Skin epidermis (tissue), 12 donors: Measurements from ENCODE around the gene ADGB.
A peak's percentile ranks its signal among the peaks of the same experiment; 100 is the strongest.
"Not testable (repeated sequence)": the region's sequence is repeated elsewhere in the genome, so short reads cannot be mapped to it uniquely, and the experiment has no call there.

ENCODE experiments used
- H3K27ac ChIP-seq, 21 experiments: fragments of 200-600 bp; sonication (generic) in 11 of 21; one replicate each; pipeline ENCODE4 v1.5.0; 2020; ENCODE audit warnings: mild to moderate bottlenecking in 3 of 21, inconsistent platforms in 2 of 21, moderate library complexity in 2 of 21
- H3K4me3 ChIP-seq, 7 experiments: fragments of 200-600 bp; sonication (generic) in 2 of 7; one replicate each; pipeline ENCODE4 v1.5.0; 2020; ENCODE audit warnings: inconsistent platforms in 2 of 7, mild to moderate bottlenecking in 2 of 7, moderate library complexity in 1 of 7

ADGB gene

GRCh38 chr6:146598772-146599405 is at the start of gene ADGB:
TSS of gene ADGB (plus strand) at chr6:146598972. CDS start at chr6:146599041, 69 bp downstream.
- Histone ChIP-seq H3K27ac (peak within 1 kb of the TSS in 1 of 21 experiments; percentile 1), H3K4me3 (peak within 1 kb of the TSS in 6 of 7 experiments; percentile 12 to 36 (median 22))

- H3K27ac ChIP-seq = no peak overlapping the region
- H3K4me3 ChIP-seq = no peak overlapping the region
Measured at GRCh38 chr6:146550911-146551310, 47.9 kb upstream of the ADGB start.

- Histone ChIP-seq H3K4me3 (no peak overlapping the region), H3K27ac (no peak overlapping the region)
Measured at GRCh38 chr6:146551545-146551944, 47.2 kb upstream of the ADGB start.

- no peak overlapping the region for H3K27ac ChIP-seq
- H3K4me3 ChIP-seq = no peak overlapping the region
Measured at GRCh38 chr6:146553377-146554135, 45.2 kb upstream of the ADGB start.

- Histone ChIP-seq H3K4me3 (no peak overlapping the region), H3K27ac (no peak overlapping the region)
Measured at GRCh38 chr6:146560607-146561006, 38.2 kb upstream of the ADGB start.

GRCh38 chr6:146566661-146567060 is 32.1 kb upstream of the ADGB start:
- not testable (repeated sequence) for H3K4me3 ChIP-seq, H3K27ac ChIP-seq

- H3K4me3 ChIP-seq, H3K27ac ChIP-seq: not testable (repeated sequence)
Measured at GRCh38 chr6:146568619-146569018, 30.2 kb upstream of the ADGB start.

- H3K27ac ChIP-seq = no peak overlapping the region
- no peak overlapping the region for H3K4me3 ChIP-seq
Measured at GRCh38 chr6:146574211-146574610, 24.6 kb upstream of the ADGB start.

GRCh38 chr6:146578054-146578453 is 20.7 kb upstream of the ADGB start:
- Histone ChIP-seq H3K4me3 (no peak overlapping the region), H3K27ac (no peak overlapping the region)

- Histone ChIP-seq H3K27ac (no peak overlapping the region), H3K4me3 (no peak overlapping the region)
Measured at GRCh38 chr6:146581968-146582367, 16.8 kb upstream of the ADGB start.

GRCh38 chr6:146582857-146583256 is 15.9 kb upstream of the ADGB start:
- H3K4me3 ChIP-seq = no peak overlapping the region

GRCh38 chr6:146583966-146584365 is 14.8 kb upstream of the ADGB start:
- no peak overlapping the region for H3K4me3 ChIP-seq
- no peak overlapping the region for H3K27ac ChIP-seq

More at GRCh38 chr6:146582857-146583256, 15.9 kb upstream of the ADGB start:
- H3K27ac ChIP-seq = no peak overlapping the region

GRCh38 chr6:146587459-146587858 is 11.3 kb upstream of the ADGB start:
- H3K4me3 ChIP-seq = no peak overlapping the region

GRCh38 chr6:146590492-146590891 is 8.3 kb upstream of the ADGB start:
- Histone ChIP-seq H3K27ac (no peak overlapping the region), H3K4me3 (no peak overlapping the region)

More at GRCh38 chr6:146587459-146587858, 11.3 kb upstream of the ADGB start:
- H3K27ac ChIP-seq = no peak overlapping the region

GRCh38 chr6:146592451-146592850 is 6.3 kb upstream of the ADGB start:
- no peak overlapping the region for H3K27ac ChIP-seq
- H3K4me3 ChIP-seq = no peak overlapping the region

GRCh38 chr6:146593986-146594385 is 4.8 kb upstream of the ADGB start:
- H3K27ac ChIP-seq = peak overlapping the region in 2 of 21 experiments; percentile 18 to 58
- H3K4me3 ChIP-seq = no peak overlapping the region

GRCh38 chr6:146594495-146594894 is 4.3 kb upstream of the ADGB start:
- peak overlapping the region in 3 of 21 experiments; percentile 47 to 70 (median 58) for H3K27ac ChIP-seq

GRCh38 chr6:146595972-146596731 is 2.6 kb upstream of the ADGB start:
- Histone ChIP-seq H3K27ac (peak overlapping the region in 3 of 21 experiments; percentile 26 to 58 (median 31)), H3K4me3 (no peak overlapping the region)

More at GRCh38 chr6:146594495-146594894, 4.3 kb upstream of the ADGB start:
- no peak overlapping the region for H3K4me3 ChIP-seq

- Histone ChIP-seq H3K4me3 (no peak overlapping the region), H3K27ac (no peak overlapping the region)
Measured at GRCh38 chr6:146601352-146601751, 2.6 kb downstream of the ADGB start.

GRCh38 chr6:146602526-146602925 is 3.8 kb downstream of the ADGB start:
- H3K27ac ChIP-seq = no peak overlapping the region

More at GRCh38 chr6:146602526-146602925, 3.8 kb downstream of the ADGB start:
- H3K4me3 ChIP-seq = no peak overlapping the region
